ENCODE measurements around the gene RACK1. TPM values are rescaled to one million over a fixed set of nuclear protein-coding genes. Genes with fewer than 3 reads are reported as not detected.

Gene RACK1
- total and polyA plus RNA-seq, 2 donors (not counting 3 experiments of a cell fraction or from before 2014, with no cell fraction given): 1,910 to 5,629 TPM

GRCh38 chr5:181283347-181283746, 39.6 kb upstream of the RACK1 start:
- dilution Hi-C loops (cut with MboI; ENCODE audit: extremely low pct_ligation_motif_present, low sequenced_read_pairs) (no loop called here), intact Hi-C loops (cut with micrococcal nuclease) (no loop called here)
- no peak overlapping the region for H3K4me2 ChIP-seq (ENCODE audit: insufficient read depth, low read length)
- H3K27me3 ChIP-seq (ENCODE audit: control insufficient read depth in 2 of 2, insufficient read depth in 2 of 2, low read length in 2 of 2): peaks cover 0 to 1% of the 10 kb centered on the region in 2 experiments
- DNase-seq (ENCODE audit: low read depth, low spot score) (no peak), FAIRE-seq (no peak)
- TF ChIP-seq JUN (IDR thresholded peaks at IDR 0.05; ENCODE audit: borderline replicate concordance, insufficient read depth, insufficient read length, low read depth) (no peak), POLR2A (IDR thresholded peaks at IDR 0.05; ENCODE audit: low read depth, low read length) (no peak), CTCF (IDR thresholded peaks at IDR 0.05; ENCODE audit: extremely low read depth in 1 of 2, insufficient read depth in 1 of 2, low read depth in 1 of 2, low read length in 2 of 2) (no peak), GATA2 (IDR thresholded peaks at IDR 0.05; ENCODE audit: insufficient read depth, insufficient read length, low read depth, low read length) (no peak), EZH2 (IDR thresholded peaks at IDR 0.05; ENCODE audit: borderline replicate concordance, low read depth, low read length, severe bottlenecking) (no peak), POLR2AphosphoS5 (IDR thresholded peaks at IDR 0.05; ENCODE audit: insufficient read depth, low read depth, low read length) (no peak), MAX (IDR thresholded peaks at IDR 0.05; ENCODE audit: insufficient read depth, insufficient read length) (no peak), FOS (IDR thresholded peaks at IDR 0.05; ENCODE audit: borderline replicate concordance, insufficient read depth, low read length) (no peak), MYC (IDR thresholded peaks at IDR 0.05; ENCODE audit: low read depth, low read length) (no peak)
- H4K20me1 ChIP-seq (replicated peaks; ENCODE audit: control insufficient read depth, extremely low read depth, insufficient read depth, low read length): no peaks in the 10 kb centered on the region
- H3K79me2 ChIP-seq (ENCODE audit: control insufficient read depth, insufficient read depth, low read length): no peaks in the 10 kb centered on the region
- H3K9me1 ChIP-seq (replicated peaks; ENCODE audit: control insufficient read depth, extremely low read depth, insufficient read depth, low read length): no peaks in the 10 kb centered on the region
- ChIA-PET CTCF (no interaction called here), POLR2A (no interaction called here)
- H3K36me3 ChIP-seq (ENCODE audit: control insufficient read depth in 2 of 2, extremely low read depth in 1 of 2, insufficient read depth in 2 of 2, low read length in 2 of 2): no peaks in the 10 kb centered on the region
- no peak overlapping the region for H3K4me3 ChIP-seq (replicated peaks in 1 of 3; ENCODE audit: insufficient read depth in 1 of 3, low read depth in 1 of 3, low read length in 3 of 3)
- BruUV-seq (replicated peaks): no TSS peak
- no peak overlapping the region for H3K27ac ChIP-seq (ENCODE audit: insufficient read depth, low read depth, low read length)
- H3K9ac ChIP-seq (replicated peaks; ENCODE audit: extremely low read depth, insufficient read depth, low read length): no peak overlapping the region
- no peaks in the 10 kb centered on the region for H3K9me3 ChIP-seq (replicated peaks; ENCODE audit: control insufficient read depth, insufficient read depth, low read length)
- no peaks in the 10 kb centered on the region for H3K4me1 ChIP-seq (ENCODE audit: control insufficient read depth, extremely low read depth, insufficient read depth, low read length)
- H2AFZ ChIP-seq (ENCODE audit: low read depth, low read length): no peak overlapping the region

Measured in endothelial cell of umbilical vein (primary cell).